Natural killer cell (primary cell): ENCODE data around the gene XRCC5. TPM values are rescaled to one million over a fixed set of nuclear protein-coding genes. Genes with fewer than 3 reads are reported as not detected.

Experiments
- ATAC-seq, 3 donors: fragments of 150-1000 bp in 2 of 3; fragments of 200-7000 bp in 1 of 3; cut with Tn5 transposase; 1 replicate in 1 of 3; 2 replicates in 2 of 3; pipeline ENCODE4 v1.10.0; 2021; ENCODE audit warnings: mild to moderate bottlenecking in 2 of 3, moderate library complexity in 2 of 3
- DNase-seq, 2 donors: peaks; one replicate each; pipeline versions ENCODE4 v3.0.0 to v3.0.0-alpha.2; 2013 to 2021; ENCODE audit warnings: mixed read lengths in 1 of 2
- H3K27ac ChIP-seq: one replicate; pipeline ENCODE4 v1.5.1; 2013; ENCODE audit warnings: mild to moderate bottlenecking, low read length
- H3K27me3 ChIP-seq: one replicate; pipeline ENCODE4 v1.6.1; 2013; ENCODE audit warnings: low read length; ENCODE audit not compliant: control insufficient read depth, insufficient read depth
- H3K36me3 ChIP-seq: one replicate; pipeline ENCODE4 v1.6.1; 2013; ENCODE audit warnings: low read length; ENCODE audit not compliant: control insufficient read depth, insufficient read depth
- H3K4me1 ChIP-seq: one replicate; pipeline ENCODE4 v1.6.1; 2013; ENCODE audit warnings: low read length; ENCODE audit not compliant: control insufficient read depth, insufficient read depth
- H3K4me3 ChIP-seq: one replicate; pipeline ENCODE4 v1.5.1; 2013; ENCODE audit warnings: low read length
- H3K9me3 ChIP-seq: one replicate; pipeline ENCODE4 v1.6.1; 2013; ENCODE audit warnings: low read length; ENCODE audit not compliant: control insufficient read depth, insufficient read depth
- H3K27ac Mint-ChIP-seq, 2 donors: one replicate each; pipeline ENCODE4 v1.8.0; 2022; ENCODE audit warnings: mild to moderate bottlenecking in 2 of 2, mixed read lengths in 2 of 2, moderate library complexity in 1 of 2
- H3K27me3 Mint-ChIP-seq, 2 donors: one replicate each; pipeline ENCODE4 v1.8.0; 2022; ENCODE audit warnings: low read depth in 2 of 2, mixed read lengths in 2 of 2
- H3K36me3 Mint-ChIP-seq: one replicate; pipeline ENCODE4 v1.8.0; 2022; ENCODE audit warnings: mixed read lengths
- H3K4me1 Mint-ChIP-seq, 2 donors: one replicate each; pipeline ENCODE4 v1.8.0; 2022; ENCODE audit warnings: mixed read lengths in 2 of 2
- H3K4me3 Mint-ChIP-seq: one replicate; pipeline ENCODE4 v1.8.0; 2022; ENCODE audit warnings: mild to moderate bottlenecking, moderate library complexity, mixed read lengths
- H3K9me3 Mint-ChIP-seq, 2 donors: one replicate each; pipeline ENCODE4 v1.8.0; 2022; ENCODE audit warnings: mixed read lengths in 2 of 2
- CTCF ChIP-seq: fragments of 200-600 bp; IDR thresholded peaks from one replicate; pipeline ENCODE4 v1.8.0; 2022; ENCODE audit warnings: antibody characterized with exemption
- WGBS: methylation state at CpG from one replicate; pipeline ENCODE4 v1.1.7; 2013; ENCODE audit warnings: missing lambda C conversion rate; ENCODE audit not compliant: insufficient coverage; 5-methylcytosine and 5-hydroxymethylcytosine counted together
- intact Hi-C: fragments of 100-400 bp; cut with micrococcal nuclease; formaldehyde crosslinking; loops from one replicate; pipeline ENCODE4 v1.14.2; 2022
- total RNA-seq, 4 donors: library from RNA; stranded (reverse); fragments of 120-200 nt in 1 of 4; gene quantifications; one replicate each; pipeline versions ENCODE4 v1.2.3 to v1.2.4, GENCODE V29; 2013 to 2022

XRCC5 gene
- total RNA-seq, 3 donors from 2014 or later (not counting 1 experiment from before 2014, with no cell fraction given), result 188 to 220 (median 201) TPM

- peaks cover 2% of the 10 kb centered on the region for H3K36me3 ChIP-seq
- Mint-ChIP-seq H3K4me3 (no peak overlapping the region), H3K27ac (peak overlapping the region in 1 of 2 donors; percentile 47), H3K27me3 (no peaks in the 10 kb centered on the region), H3K4me1 (peaks cover 27 to 35% of the 10 kb centered on the region in 2 donors), H3K9me3 (no peaks in the 10 kb centered on the region), H3K36me3 (peaks cover 8% of the 10 kb centered on the region)
- intact Hi-C loops, result no loop called here
- H3K9me3 ChIP-seq, result no peaks in the 10 kb centered on the region
- H3K4me1 ChIP-seq, result peaks cover 5% of the 10 kb centered on the region
- no peak for ATAC-seq
- no peak for DNase-seq
- no peak for TF ChIP-seq CTCF
- 100% methylated on average over 2 of the region's 2 CpGs for WGBS
- no peaks in the 10 kb centered on the region for H3K27me3 ChIP-seq
- H3K4me3 ChIP-seq, result no peak overlapping the region
- H3K27ac ChIP-seq, result no peak overlapping the region
Observed at GRCh38 chr2:216214768-216215167, 105.6 kb downstream of the XRCC5 start.

- H3K27me3 ChIP-seq, result no peaks in the 10 kb centered on the region
- intact Hi-C loops, result no loop called here
Observed at GRCh38 chr2:216215658-216216390, 106.7 kb downstream of the XRCC5 start.

GRCh38 chr2:216216951-216217903, 108.1 kb downstream of the XRCC5 start:
- intact Hi-C loops, result no loop called here

More at GRCh38 chr2:216215658-216216390, 106.7 kb downstream of the XRCC5 start:
- no peaks in the 10 kb centered on the region for H3K9me3 Mint-ChIP-seq
- WGBS, result 100% methylated on average over 2 of the region's 4 CpGs
- no peak overlapping the region for H3K4me3 ChIP-seq
- no peaks in the 10 kb centered on the region for H3K9me3 ChIP-seq
- H3K27ac Mint-ChIP-seq, result peak overlapping the region; percentile 14 to 40
- DNase-seq, result no peak
- no peak overlapping the region for H3K27ac ChIP-seq
- peaks cover 37 to 45% of the 10 kb centered on the region in 2 donors for H3K4me1 Mint-ChIP-seq
- H3K36me3 Mint-ChIP-seq, result peaks cover 8% of the 10 kb centered on the region
- H3K27me3 Mint-ChIP-seq, result no peaks in the 10 kb centered on the region
- H3K4me1 ChIP-seq, result peaks cover 15% of the 10 kb centered on the region
- H3K4me3 Mint-ChIP-seq, result no peak overlapping the region
- TF ChIP-seq CTCF, result peak; percentile 27
- no peak for ATAC-seq
- H3K36me3 ChIP-seq, result peaks cover 2% of the 10 kb centered on the region

More at GRCh38 chr2:216216951-216217903, 108.1 kb downstream of the XRCC5 start:
- no peak overlapping the region for H3K4me3 ChIP-seq
- DNase-seq, result no peak
- Mint-ChIP-seq H3K27me3 (no peaks in the 10 kb centered on the region), H3K36me3 (peaks cover 8% of the 10 kb centered on the region), H3K4me3 (no peak overlapping the region), H3K27ac (peak overlapping the region in 1 of 2 donors; percentile 40), H3K4me1 (peaks cover 37 to 53% of the 10 kb centered on the region in 2 donors), H3K9me3 (no peaks in the 10 kb centered on the region)
- H3K4me1 ChIP-seq, result peaks cover 23% of the 10 kb centered on the region
- WGBS, result 67% methylated on average over 6 of the region's 7 CpGs
- no peak for ATAC-seq
- no peaks in the 10 kb centered on the region for H3K27me3 ChIP-seq
- no peaks in the 10 kb centered on the region for H3K9me3 ChIP-seq
- H3K27ac ChIP-seq, result no peak overlapping the region
- H3K36me3 ChIP-seq, result no peaks in the 10 kb centered on the region
- no peak for TF ChIP-seq CTCF
